NB4 (cell line): ENCODE results near the gene CUX1.

Experiments
- DNase-seq: peaks from one replicate; pipeline ENCODE4 v3.0.0; 2010; ENCODE audit warnings: low read depth
- H3K4me3 ChIP-seq: one replicate; pipeline ENCODE4 v1.5.1; 2011; ENCODE audit warnings: mild to moderate bottlenecking, low read depth, low read length, moderate library complexity
- CTCF ChIP-seq: IDR thresholded peaks from one replicate; pipeline ENCODE4 v1.5.1; 2012; ENCODE audit warnings: low read depth, low read length
- MAX ChIP-seq: IDR thresholded peaks from 2 replicates; pipeline ENCODE4 v1.6.1; 2011; ENCODE audit warnings: low read depth, low read length
- MYC ChIP-seq: IDR thresholded peaks from 2 replicates; pipeline ENCODE4 v1.6.1; 2011; ENCODE audit warnings: low read depth, low read length
- POLR2A ChIP-seq: IDR thresholded peaks from 2 replicates; pipeline ENCODE4 v1.6.1; 2011; ENCODE audit warnings: mild to moderate bottlenecking; ENCODE audit not compliant: insufficient read length; ENCODE audit errors: extremely low read depth

CUX1 gene

GRCh38 chr7:102122026-102122425 lies 304.6 kb downstream of the CUX1 start:
- DNase-seq = peak; percentile 75
- TF ChIP-seq CTCF (no peak), POLR2A (no peak), MYC (no peak), MAX (no peak)
- no peak overlapping the region for H3K4me3 ChIP-seq

GRCh38 chr7:102125127-102125596 lies 307.7 kb downstream of the CUX1 start:
- TF ChIP-seq CTCF = no peak
- no peak for TF ChIP-seq MYC
- no peak for TF ChIP-seq POLR2A
- TF ChIP-seq MAX = no peak
- H3K4me3 ChIP-seq = no peak overlapping the region
- no peak for DNase-seq

GRCh38 chr7:102128303-102128702 lies 310.9 kb downstream of the CUX1 start:
- no peak for DNase-seq
- H3K4me3 ChIP-seq = no peak overlapping the region
- TF ChIP-seq MYC (no peak), POLR2A (no peak), CTCF (no peak), MAX (no peak)

GRCh38 chr7:102129636-102130370 lies 312.4 kb downstream of the CUX1 start:
- no peak for DNase-seq
- TF ChIP-seq CTCF = no peak
- no peak for TF ChIP-seq MAX
- no peak for TF ChIP-seq MYC
- no peak for TF ChIP-seq POLR2A
- no peak overlapping the region for H3K4me3 ChIP-seq

- DNase-seq = peak; percentile 23
- no peak overlapping the region for H3K4me3 ChIP-seq
- TF ChIP-seq CTCF (no peak), POLR2A (no peak), MAX (no peak), MYC (no peak)
These were observed 314.9 kb downstream of the CUX1 start for GRCh38 chr7:102132209-102132752.
